Measurements from ENCODE around the gene TGFB2.
"Not testable (repeated sequence)": the region's sequence is repeated elsewhere in the genome, so short reads cannot be mapped to it uniquely, and the experiment has no call there.

The TGFB2 gene

GRCh38 chr1:218344814-218345672 lies at the start of gene TGFB2:
TSS of gene TGFB2 (plus strand) at chr1:218345336. CDS start at chr1:218346702, 1,366 bp downstream.
- no peak for DNase-seq

GRCh38 chr1:218296162-218296561 lies 49.0 kb upstream of the TGFB2 start:
- no peak for DNase-seq

GRCh38 chr1:218297461-218297860 lies 47.7 kb upstream of the TGFB2 start:
- no peak for DNase-seq

GRCh38 chr1:218297867-218298266 lies 47.3 kb upstream of the TGFB2 start:
- no peak for DNase-seq

GRCh38 chr1:218298398-218298797 lies 46.7 kb upstream of the TGFB2 start:
- DNase-seq: no peak

- DNase-seq: no peak
These were observed 45.7 kb upstream of the TGFB2 start for GRCh38 chr1:218299416-218299815.

GRCh38 chr1:218301217-218301616 lies 43.9 kb upstream of the TGFB2 start:
- no peak for DNase-seq

GRCh38 chr1:218302155-218302554 lies 43.0 kb upstream of the TGFB2 start:
- no peak for DNase-seq

- no peak for DNase-seq
These were observed 41.8 kb upstream of the TGFB2 start for GRCh38 chr1:218303176-218303879.

GRCh38 chr1:218304281-218305039 lies 40.7 kb upstream of the TGFB2 start:
- DNase-seq: peak; percentile 92

GRCh38 chr1:218305472-218306064 lies 39.6 kb upstream of the TGFB2 start:
- no peak for DNase-seq

GRCh38 chr1:218312509-218312908 lies 32.6 kb upstream of the TGFB2 start:
- DNase-seq: no peak

GRCh38 chr1:218314316-218314715 lies 30.8 kb upstream of the TGFB2 start:
- DNase-seq: no peak

- no peak for DNase-seq
These were observed 29.5 kb upstream of the TGFB2 start for GRCh38 chr1:218315638-218316037.

- no peak for DNase-seq
These were observed 28.1 kb upstream of the TGFB2 start for GRCh38 chr1:218317061-218317460.

- not testable (repeated sequence) for DNase-seq
These were observed 25.0 kb upstream of the TGFB2 start for GRCh38 chr1:218320182-218320581.

GRCh38 chr1:218322762-218323161 lies 22.4 kb upstream of the TGFB2 start:
- DNase-seq: no peak

- no peak for DNase-seq
These were observed 21.4 kb upstream of the TGFB2 start for GRCh38 chr1:218323568-218324225.

GRCh38 chr1:218324226-218324580 lies 20.9 kb upstream of the TGFB2 start:
- DNase-seq: no peak

- no peak for DNase-seq
These were observed 16.4 kb upstream of the TGFB2 start for GRCh38 chr1:218328769-218329168.

- DNase-seq: no peak
These were observed 15.0 kb upstream of the TGFB2 start for GRCh38 chr1:218330043-218330623.

- DNase-seq: no peak
These were observed 12.7 kb upstream of the TGFB2 start for GRCh38 chr1:218332416-218332815.
